Common myeloid progenitor, CD34-positive (primary cell): ENCODE data around the gene BCAS1.
A peak's percentile ranks its signal among the peaks of the same experiment; 100 is the strongest.

Experiments used
- CTCF ChIA-PET: fragments of 350-600 bp; sonication (Branson Sonifier 250); formaldehyde crosslinking; loops from one replicate; lab custom pipeline; 2021; ENCODE audit warnings: antibody characterized with exemption; lab: Charles Lee
- POLR2A ChIA-PET: fragments of 350-600 bp; sonication (Branson Sonifier 250); formaldehyde crosslinking; loops from one replicate; lab custom pipeline; 2021; ENCODE audit warnings: antibody characterized with exemption; lab: Charles Lee
- DNase-seq, 3 donors: peaks; one replicate each; pipeline versions ENCODE4 v3.0.0 to v3.0.0-alpha.2; 2013
- H3K27ac ChIP-seq, 2 experiments: 1 replicate in 1 of 2; 2 replicates in 1 of 2; pipeline ENCODE4 v1.7.0; 2013; ENCODE audit warnings: inconsistent platforms in 2 of 2, low read length in 2 of 2, mild to moderate bottlenecking in 2 of 2, low read depth in 1 of 2, moderate library complexity in 1 of 2; ENCODE audit not compliant: severe bottlenecking in 2 of 2, insufficient read depth in 1 of 2, poor library complexity in 1 of 2
- H3K27me3 ChIP-seq, 5 experiments: replicated peaks in 2 of 5; 1 replicate in 3 of 5; 2 replicates in 2 of 5; pipeline versions ENCODE4 v1.6.1 to v1.7.0; 2013; ENCODE audit warnings: low read length in 4 of 5, mild to moderate bottlenecking in 2 of 5, moderate library complexity in 2 of 5, inconsistent platforms in 1 of 5; ENCODE audit not compliant: insufficient read depth in 5 of 5, control insufficient read depth in 4 of 5
- H3K36me3 ChIP-seq, 4 experiments: 1 replicate in 2 of 4; 2 replicates in 2 of 4; pipeline versions ENCODE4 v1.6.1 to v1.7.0; 2013; ENCODE audit warnings: low read length in 3 of 4, control low read depth in 1 of 4, mild to moderate bottlenecking in 1 of 4; ENCODE audit not compliant: control insufficient read depth in 4 of 4, insufficient read depth in 4 of 4
- H3K4me1 ChIP-seq, 4 experiments: 1 replicate in 3 of 4; 2 replicates in 1 of 4; pipeline versions ENCODE4 v1.6.1 to v1.7.1; 2013; ENCODE audit warnings: low read length in 3 of 4, mild to moderate bottlenecking in 3 of 4, control low read depth in 1 of 4, inconsistent platforms in 1 of 4, moderate library complexity in 1 of 4; ENCODE audit not compliant: control insufficient read depth in 4 of 4, insufficient read depth in 4 of 4; ENCODE audit errors: control extremely low read depth in 1 of 4
- H3K4me3 ChIP-seq, 7 experiments: 1 replicate in 4 of 7; 2 replicates in 3 of 7; pipeline versions ENCODE4 v1.5.1 to v1.7.0; 2013; ENCODE audit warnings: mild to moderate bottlenecking in 7 of 7, low read length in 6 of 7, moderate library complexity in 6 of 7, inconsistent platforms in 2 of 7, low read depth in 2 of 7, control low read depth in 1 of 7; ENCODE audit not compliant: insufficient read depth in 4 of 7, control insufficient read depth in 1 of 7; ENCODE audit errors: extremely low read depth in 1 of 7
- H3K9me3 ChIP-seq, 5 experiments: 1 replicate in 4 of 5; 2 replicates in 1 of 5; pipeline versions ENCODE4 v1.6.1 to v1.7.1; 2013; ENCODE audit warnings: low read length in 4 of 5, mild to moderate bottlenecking in 2 of 5, inconsistent platforms in 1 of 5, low read depth in 1 of 5, moderate library complexity in 1 of 5; ENCODE audit not compliant: control insufficient read depth in 4 of 5, insufficient read depth in 2 of 5; ENCODE audit errors: control extremely low read depth in 1 of 5
- WGBS: methylation state at CpG from one replicate; pipeline ENCODE4 v1.1.5; 2013; ENCODE audit not compliant: insufficient coverage; 5-methylcytosine and 5-hydroxymethylcytosine counted together

Gene BCAS1

GRCh38 chr20:54103067-54103761 is 32.8 kb upstream of the BCAS1 start:
- DNase-seq = peak; percentile 61 to 80 (median 76)
- POLR2A ChIA-PET = no interaction called here
- 31% methylated on average over 4 of the region's 11 CpGs for WGBS

GRCh38 chr20:54102543-54102942 is 32.1 kb upstream of the BCAS1 start:
- CTCF ChIA-PET = interaction anchor here (0.6 to 5.6 kb wide), 7 partner anchors 8 to 549 kb away, joined by 3 to 57 read pairs (median 5); no protein-coding TSS in a partner anchor
- 100% methylated on average over 2 of the region's 2 CpGs for WGBS
- H3K9me3 ChIP-seq = no peaks in the 10 kb centered on the region
- peaks cover 0 to 4% (median 0%) of the 10 kb centered on the region in 4 experiments for H3K4me1 ChIP-seq
- no peaks in the 10 kb centered on the region for H3K27me3 ChIP-seq
- POLR2A ChIA-PET = no interaction called here
- H3K4me3 ChIP-seq = no peak overlapping the region
- H3K36me3 ChIP-seq = no peaks in the 10 kb centered on the region
- DNase-seq = no peak
- no peak overlapping the region for H3K27ac ChIP-seq

More at GRCh38 chr20:54103067-54103761, 32.8 kb upstream of the BCAS1 start:
- Histone ChIP-seq H3K36me3 (no peaks in the 10 kb centered on the region), H3K9me3 (no peaks in the 10 kb centered on the region), H3K4me1 (peaks cover 0 to 4% (median 0%) of the 10 kb centered on the region in 4 experiments), H3K4me3 (no peak overlapping the region), H3K27ac (no peak overlapping the region), H3K27me3 (no peaks in the 10 kb centered on the region)
- CTCF ChIA-PET = interaction anchor here (0.6 to 5.6 kb wide), 18 partner anchors 9 to 548 kb away, joined by 3 to 57 read pairs (median 4); partner anchors contain the start of gene PFDN4

GRCh38 chr20:54100563-54100962 is 30.2 kb upstream of the BCAS1 start:
- ChIA-PET CTCF (interaction anchor here (1.3 to 13.4 kb wide), 4 partner anchors 10 to 114 kb away, joined by 3 to 183 read pairs (median 4); partner anchors contain the start of gene PFDN4), POLR2A (no interaction called here)
- WGBS = no CpG with 5 or more reads among the region's 2 CpGs
- Histone ChIP-seq H3K36me3 (no peaks in the 10 kb centered on the region), H3K9me3 (no peaks in the 10 kb centered on the region), H3K4me3 (no peak overlapping the region), H3K4me1 (peaks cover 0 to 4% (median 0%) of the 10 kb centered on the region in 4 experiments), H3K27ac (no peak overlapping the region), H3K27me3 (no peaks in the 10 kb centered on the region)
- DNase-seq = no peak

GRCh38 chr20:54099894-54100293 is 29.5 kb upstream of the BCAS1 start:
- CTCF ChIA-PET = interaction anchor here (0.8 to 13.4 kb wide), 5 partner anchors 9 to 548 kb away, joined by 3 to 183 read pairs (median 5); partner anchors contain the start of gene PFDN4
- WGBS = no CpG with 5 or more reads among the region's 3 CpGs
- no peaks in the 10 kb centered on the region for H3K27me3 ChIP-seq

GRCh38 chr20:54098047-54098446 is 27.7 kb upstream of the BCAS1 start:
- no peaks in the 10 kb centered on the region for H3K27me3 ChIP-seq
- 100% methylated on average over 3 of the region's 3 CpGs for WGBS
- peaks cover 0 to 4% (median 0%) of the 10 kb centered on the region in 4 experiments for H3K4me1 ChIP-seq
- H3K36me3 ChIP-seq = no peaks in the 10 kb centered on the region
- ChIA-PET POLR2A (interaction anchor here (0.6 kb wide), 1 partner anchor 110 kb away, joined by 3 read pairs; the partner anchor contains the start of gene PFDN4), CTCF (interaction anchor here (1.1 to 13.4 kb wide), 6 partner anchors 8 to 550 kb away, joined by 3 to 183 read pairs (median 6); partner anchors contain the start of gene PFDN4)
- no peak overlapping the region for H3K27ac ChIP-seq
- H3K4me3 ChIP-seq = no peak overlapping the region
- H3K9me3 ChIP-seq = no peaks in the 10 kb centered on the region
- DNase-seq = no peak

More at GRCh38 chr20:54099894-54100293, 29.5 kb upstream of the BCAS1 start:
- no peaks in the 10 kb centered on the region for H3K36me3 ChIP-seq
- POLR2A ChIA-PET = interaction anchor here (0.7 kb wide), 1 partner anchor 108 kb away, joined by 3 read pairs; no protein-coding TSS in a partner anchor
- H3K4me1 ChIP-seq = peaks cover 0 to 4% (median 0%) of the 10 kb centered on the region in 4 experiments
- no peak for DNase-seq
- no peak overlapping the region for H3K4me3 ChIP-seq
- H3K27ac ChIP-seq = no peak overlapping the region
- no peaks in the 10 kb centered on the region for H3K9me3 ChIP-seq

GRCh38 chr20:54097236-54097529 is 26.8 kb upstream of the BCAS1 start:
- WGBS = 100% methylated on average over 2 of the region's 2 CpGs
- ChIA-PET CTCF (interaction anchor here (0.6 to 13.4 kb wide), 13 partner anchors 9 to 554 kb away, joined by 3 to 183 read pairs (median 4); partner anchors contain the start of gene PFDN4), POLR2A (no interaction called here)
- Histone ChIP-seq H3K27me3 (no peaks in the 10 kb centered on the region), H3K27ac (no peak overlapping the region), H3K4me3 (no peak overlapping the region), H3K4me1 (peaks cover 0 to 4% (median 0%) of the 10 kb centered on the region in 4 experiments), H3K36me3 (no peaks in the 10 kb centered on the region), H3K9me3 (no peaks in the 10 kb centered on the region)
- no peak for DNase-seq

GRCh38 chr20:54095824-54096223 is 25.4 kb upstream of the BCAS1 start:
- ChIA-PET CTCF (interaction anchor here (0.7 to 13.4 kb wide), 9 partner anchors 9 to 552 kb away, joined by 4 to 183 read pairs (median 5); partner anchors contain the start of gene PFDN4), POLR2A (no interaction called here)
- no peaks in the 10 kb centered on the region for H3K27me3 ChIP-seq
- no peaks in the 10 kb centered on the region for H3K36me3 ChIP-seq
- DNase-seq = no peak
- H3K4me1 ChIP-seq = peaks cover 0 to 5% (median under 1%) of the 10 kb centered on the region in 4 experiments
- no peaks in the 10 kb centered on the region for H3K9me3 ChIP-seq
- H3K4me3 ChIP-seq = no peak overlapping the region
- 100% methylated on average over 1 of the region's 1 CpG for WGBS
- no peak overlapping the region for H3K27ac ChIP-seq
